ENCODE data around the gene INTS7.

The INTS7 gene

GRCh38 chr1:212055333-212055732, 20.0 kb upstream of the INTS7 start:
- DNase-seq (ENCODE audit: low read depth in 2 of 2) = no peak
- H3K4me3 ChIP-seq (replicated peaks in 1 of 2; ENCODE audit: low read depth in 2 of 2, low read length in 2 of 2) = no peak overlapping the region
- TF ChIP-seq CTCF (IDR thresholded peaks at IDR 0.05; ENCODE audit: low read depth, low read length) = no peak

- no peak for TF ChIP-seq CTCF (IDR thresholded peaks at IDR 0.05; ENCODE audit: low read depth, low read length)
- DNase-seq (ENCODE audit: low read depth in 2 of 2) = no peak
- H3K4me3 ChIP-seq (replicated peaks in 1 of 2; ENCODE audit: low read depth in 2 of 2, low read length in 2 of 2) = no peak overlapping the region
Measured at GRCh38 chr1:212053993-212054392, 18.6 kb upstream of the INTS7 start.

GRCh38 chr1:212045981-212046380, 10.6 kb upstream of the INTS7 start:
- no peak for TF ChIP-seq CTCF (IDR thresholded peaks at IDR 0.05; ENCODE audit: low read depth, low read length)
- DNase-seq (ENCODE audit: low read depth in 2 of 2) = no peak
- no peak overlapping the region for H3K4me3 ChIP-seq (replicated peaks in 1 of 2; ENCODE audit: low read depth in 2 of 2, low read length in 2 of 2)

GRCh38 chr1:212044851-212045250, 9.5 kb upstream of the INTS7 start:
- no peak for TF ChIP-seq CTCF (IDR thresholded peaks at IDR 0.05; ENCODE audit: low read depth, low read length)
- no peak overlapping the region for H3K4me3 ChIP-seq (replicated peaks in 1 of 2; ENCODE audit: low read depth in 2 of 2, low read length in 2 of 2)
- DNase-seq (ENCODE audit: low read depth in 2 of 2) = no peak

- H3K4me3 ChIP-seq (replicated peaks in 1 of 2; ENCODE audit: low read depth in 2 of 2, low read length in 2 of 2) = no peak overlapping the region
- no peak for TF ChIP-seq CTCF (IDR thresholded peaks at IDR 0.05; ENCODE audit: low read depth, low read length)
- no peak for DNase-seq (ENCODE audit: low read depth in 2 of 2)
Measured at GRCh38 chr1:212042436-212042835, 7.1 kb upstream of the INTS7 start.

GRCh38 chr1:212040629-212041412, 5.5 kb upstream of the INTS7 start:
- no peak for DNase-seq (ENCODE audit: low read depth in 2 of 2)
- no peak overlapping the region for H3K4me3 ChIP-seq (replicated peaks in 1 of 2; ENCODE audit: low read depth in 2 of 2, low read length in 2 of 2)
- no peak for TF ChIP-seq CTCF (IDR thresholded peaks at IDR 0.05; ENCODE audit: low read depth, low read length)

- no peak for TF ChIP-seq CTCF (IDR thresholded peaks at IDR 0.05; ENCODE audit: low read depth, low read length)
- DNase-seq (ENCODE audit: low read depth in 2 of 2) = no peak
- H3K4me3 ChIP-seq (replicated peaks in 1 of 2; ENCODE audit: low read depth in 2 of 2, low read length in 2 of 2) = no peak overlapping the region
Measured at GRCh38 chr1:212039622-212040021, 4.3 kb upstream of the INTS7 start.
